H1 (cell line): ENCODE results near the gene MAJIN. TPM values are rescaled to one million over a fixed set of nuclear protein-coding genes. Genes with fewer than 3 reads are reported as not detected.

Source experiments
- CTCF ChIA-PET: fragments of 300-600 bp; sonication (Branson Sonifier 250); formaldehyde crosslinking; loops from one replicate; lab custom pipeline; 2021; ENCODE audit not compliant: partially characterized antibody; lab: Charles Lee
- POLR2A ChIA-PET: fragments of 300-600 bp; sonication (Branson Sonifier 250); formaldehyde crosslinking; loops from one replicate; lab custom pipeline; 2021; ENCODE audit warnings: inconsistent platforms; ENCODE audit not compliant: partially characterized antibody; lab: Charles Lee
- DNase-seq, 2 experiments: peaks; one replicate each; pipeline versions ENCODE4 v3.0.0 to v3.0.0-alpha.2; 2010 to 2022; ENCODE audit warnings: low spot score in 2 of 2, low read depth in 1 of 2, mixed read lengths in 1 of 2
- FAIRE-seq: peaks from 2 replicates; lab custom pipeline; 2011; peaks lifted over from hg19 to GRCh38; lab: Jason Lieb, UNC
- H2AFZ ChIP-seq: 2 replicates; pipeline ENCODE4 v1.8.1; 2012; ENCODE audit warnings: low read length, inconsistent platforms
- H2AK5ac ChIP-seq: 2 replicates; pipeline ENCODE4 v1.6.1; 2013; ENCODE audit warnings: low read depth, low read length
- H2BK120ac ChIP-seq: replicated peaks from 2 replicates; pipeline ENCODE3; 2013; ENCODE audit warnings: low read depth, low read length, inconsistent platforms
- H2BK12ac ChIP-seq: 2 replicates; pipeline ENCODE4 v1.6.1; 2013; ENCODE audit warnings: low read depth, low read length
- H2BK15ac ChIP-seq: 2 replicates; pipeline ENCODE4 v1.6.1; 2013; ENCODE audit warnings: low read length
- H2BK20ac ChIP-seq: 2 replicates; pipeline ENCODE4 v1.6.1; 2013; ENCODE audit warnings: low read length
- H2BK5ac ChIP-seq: 2 replicates; pipeline ENCODE4 v1.6.1; 2013; ENCODE audit warnings: low read depth, low read length
- H3K14ac ChIP-seq: 2 replicates; pipeline ENCODE4 v1.6.1; 2013; ENCODE audit warnings: inconsistent platforms; ENCODE audit not compliant: insufficient read length
- H3K18ac ChIP-seq: 2 replicates; pipeline ENCODE4 v1.6.1; 2013; ENCODE audit warnings: low read length; ENCODE audit errors: extremely low read depth
- H3K23ac ChIP-seq: 2 replicates; pipeline ENCODE4 v1.6.1; 2013; ENCODE audit warnings: inconsistent platforms; ENCODE audit not compliant: insufficient read length
- H3K23me2 ChIP-seq: 2 replicates; pipeline ENCODE4 v1.6.1; 2013; ENCODE audit warnings: low read depth, low read length
- H3K27ac ChIP-seq: 2 replicates; pipeline ENCODE4 v1.6.1; 2011; ENCODE audit warnings: low read depth, low read length, inconsistent platforms
- H3K27me3 ChIP-seq, 4 experiments: replicated peaks in 1 of 4; 1 replicate in 1 of 4; 2 replicates in 3 of 4; pipeline versions ENCODE4 v1.6.1 to v1.8.1; 2011 to 2013; ENCODE audit warnings: low read length in 3 of 4, mild to moderate bottlenecking in 3 of 4, inconsistent platforms in 2 of 4, mixed read lengths in 2 of 4, moderate library complexity in 1 of 4; ENCODE audit not compliant: control insufficient read depth in 3 of 4, insufficient read depth in 3 of 4; ENCODE audit errors: extremely low read depth in 1 of 4
- H3K36me3 ChIP-seq, 4 experiments: 2 replicates each; pipeline versions ENCODE4 v1.6.1 to v1.8.1; 2011 to 2013; ENCODE audit warnings: mild to moderate bottlenecking in 4 of 4, low read length in 3 of 4, moderate library complexity in 2 of 4, control low read depth in 1 of 4, inconsistent platforms in 1 of 4; ENCODE audit not compliant: insufficient read depth in 4 of 4, control insufficient read depth in 2 of 4
- H3K4ac ChIP-seq: replicated peaks from 2 replicates; pipeline ENCODE3; 2013; ENCODE audit warnings: low read length, low read depth, mixed read lengths, inconsistent platforms; ENCODE audit not compliant: insufficient read length
- H3K4me1 ChIP-seq, 4 experiments: replicated peaks in 1 of 4; 1 replicate in 1 of 4; 2 replicates in 3 of 4; pipeline versions ENCODE4 v1.6.1 to v1.8.1; 2011 to 2013; ENCODE audit warnings: low read length in 3 of 4, inconsistent platforms in 2 of 4, mixed read lengths in 1 of 4; ENCODE audit not compliant: insufficient read depth in 4 of 4, control insufficient read depth in 3 of 4
- H3K4me2 ChIP-seq, 2 experiments: 2 replicates each; pipeline versions ENCODE4 v1.6.1 to v1.8.1; 2011 to 2013; ENCODE audit warnings: low read depth in 2 of 2, low read length in 2 of 2, control low read depth in 1 of 2, inconsistent platforms in 1 of 2, mild to moderate bottlenecking in 1 of 2; ENCODE audit not compliant: insufficient read depth in 1 of 2
- H3K4me3 ChIP-seq, 4 experiments: fragments of 200-600, 300-600 bp in 1 of 4; sonication (generic), shearing (Covaris generic), sonication (Bioruptor Twin) in 1 of 4; 2 replicates each; pipeline versions ENCODE4 v1.5.1 to v1.8.1; 2011 to 2016; ENCODE audit warnings: low read length in 4 of 4, low read depth in 3 of 4, control low read depth in 2 of 4, inconsistent platforms in 2 of 4, mild to moderate bottlenecking in 2 of 4, mixed read lengths in 1 of 4, moderate library complexity in 1 of 4; ENCODE audit not compliant: insufficient read depth in 2 of 4; ENCODE audit errors: extremely low read depth in 1 of 4
- H3K56ac ChIP-seq: replicated peaks from 2 replicates; pipeline ENCODE3; 2013; ENCODE audit warnings: low read depth, mild to moderate bottlenecking, mixed read lengths, low read length, inconsistent platforms; ENCODE audit not compliant: insufficient read length
- H3K79me1 ChIP-seq: 2 replicates; pipeline ENCODE4 v1.6.1; 2013; ENCODE audit warnings: low read depth, low read length, control low read depth
- H3K79me2 ChIP-seq, 2 experiments: 2 replicates each; pipeline versions ENCODE4 v1.6.1 to v1.8.1; 2012 to 2013; ENCODE audit warnings: low read length in 2 of 2, mild to moderate bottlenecking in 2 of 2, inconsistent platforms in 1 of 2; ENCODE audit not compliant: insufficient read depth in 2 of 2, control insufficient read depth in 1 of 2
- H3K9ac ChIP-seq, 4 experiments: replicated peaks in 1 of 4; 1 replicate in 1 of 4; 2 replicates in 3 of 4; pipeline versions ENCODE4 v1.6.1 to v1.8.1; 2011 to 2013; ENCODE audit warnings: low read depth in 3 of 4, low read length in 3 of 4, control low read depth in 2 of 4, mild to moderate bottlenecking in 2 of 4, moderate library complexity in 2 of 4, inconsistent platforms in 1 of 4; ENCODE audit errors: extremely low read depth in 1 of 4
- H3K9me3 ChIP-seq, 2 experiments: 2 replicates each; pipeline versions ENCODE4 v1.6.1 to v1.8.1; 2012 to 2013; ENCODE audit warnings: mild to moderate bottlenecking in 2 of 2, moderate library complexity in 2 of 2, control low read depth in 1 of 2, inconsistent platforms in 1 of 2, low read depth in 1 of 2, low read length in 1 of 2, mixed read lengths in 1 of 2; ENCODE audit not compliant: insufficient read depth in 2 of 2
- H4K20me1 ChIP-seq, 2 experiments: replicated peaks in 1 of 2; 2 replicates each; pipeline versions ENCODE3 to v1.8.1; 2011 to 2013; ENCODE audit warnings: inconsistent platforms in 2 of 2, low read length in 2 of 2, mild to moderate bottlenecking in 1 of 2; ENCODE audit not compliant: insufficient read depth in 2 of 2, control insufficient read depth in 1 of 2
- H4K5ac ChIP-seq: 2 replicates; pipeline ENCODE4 v1.6.1; 2013; ENCODE audit warnings: low read length, low read depth, mixed read lengths, inconsistent platforms; ENCODE audit not compliant: insufficient read length
- H4K8ac ChIP-seq: 2 replicates; pipeline ENCODE4 v1.8.0; 2013; ENCODE audit warnings: mild to moderate bottlenecking, moderate library complexity, low read length, inconsistent platforms; ENCODE audit not compliant: insufficient read depth; ENCODE audit errors: extremely low read depth
- H4K91ac ChIP-seq: replicated peaks from 2 replicates; pipeline ENCODE3; 2013; ENCODE audit warnings: low read length, mixed read lengths, inconsistent platforms; ENCODE audit not compliant: insufficient read length
- BACH1 ChIP-seq: IDR thresholded peaks from 2 replicates; pipeline ENCODE4 v1.6.1; 2012; ENCODE audit warnings: low read length, improper control_type of control experiment
- CTCF ChIP-seq, 3 experiments: IDR thresholded peaks; 1 replicate in 2 of 3; 2 replicates in 1 of 3; pipeline versions ENCODE4 v1.5.1 to v1.6.1; 2011; ENCODE audit warnings: low read length in 3 of 3, mild to moderate bottlenecking in 3 of 3, inconsistent platforms in 2 of 3, low read depth in 1 of 3, moderate library complexity in 1 of 3; ENCODE audit not compliant: insufficient read depth in 1 of 3; ENCODE audit errors: control extremely low read depth in 1 of 3
- HDAC2 ChIP-seq, 2 experiments: fragments of 300-600 bp in 1 of 2; sonication (generic) in 1 of 2; IDR thresholded peaks; 2 replicates each; pipeline ENCODE4 v1.6.1; 2011 to 2012; ENCODE audit warnings: low read depth in 2 of 2, low read length in 2 of 2, mild to moderate bottlenecking in 2 of 2, moderate library complexity in 2 of 2, borderline replicate concordance in 1 of 2, inconsistent platforms in 1 of 2
- PHF8 ChIP-seq: fragments of 200-600 bp; sonication (generic); conservative IDR thresholded peaks from 2 replicates; pipeline ENCODE4 v1.7.1; 2012; ENCODE audit warnings: low read depth, mild to moderate bottlenecking, inconsistent platforms, low read length, moderate library complexity
- SP4 ChIP-seq: IDR thresholded peaks from 2 replicates; pipeline ENCODE4 v1.6.1; 2012; ENCODE audit warnings: low read length, inconsistent platforms
- TBP ChIP-seq: IDR thresholded peaks from 2 replicates; pipeline ENCODE4 v1.6.1; 2011; ENCODE audit warnings: low read depth, low read length, improper control_type of control experiment
- ZNF274 ChIP-seq: IDR thresholded peaks from 2 replicates; pipeline ENCODE4 v1.7.0; 2012; ENCODE audit warnings: low read length, borderline replicate concordance; ENCODE audit errors: extremely low read depth
- WGBS, 2 experiments: shearing (Covaris generic) in 1 of 2; methylation state at CpG; one replicate each; pipeline versions ENCODE4 v1.1.6 to v1.1.7; 2013 to 2015; ENCODE audit warnings: low lambda C conversion rate in 2 of 2, mixed read lengths in 2 of 2, inconsistent platforms in 1 of 2, low coverage in 1 of 2, missing lambda C conversion rate in 1 of 2; ENCODE audit not compliant: insufficient replicate concordance in 2 of 2, insufficient coverage in 1 of 2, insufficient read length in 1 of 2; ENCODE audit errors: extremely low coverage in 1 of 2, missing lambda C conversion rate in 1 of 2; 5-methylcytosine and 5-hydroxymethylcytosine counted together
- polyA plus RNA-seq, 7 experiments: library from polyadenylated mRNA; depleted of rRNA in 3 of 7; stranded (reverse) in 5 of 7; unstranded in 2 of 7; fragments of >200 nt in 5 of 7; fragments of 200-250 nt in 2 of 7; gene quantifications; 1 replicate in 5 of 7; 2 replicates in 1 of 7; 4 replicates in 1 of 7; pipeline versions ENCODE4 v1.2.1 to v1.2.3, GENCODE V29; 2011 to 2013; ENCODE audit warnings: missing spikeins in 2 of 7, mixed read lengths in 2 of 7
- total RNA-seq: library from RNA; stranded (reverse); fragmentation: NEBNext Ultra II Directional; extraction: Animal tissue kit (Norgen Biotek cat#: 25700); gene quantifications from 2 replicates; pipeline ENCODE4 v1.2.1, GENCODE V29; 2021

The MAJIN gene
- total and polyA plus RNA-seq, 2 of the 8 experiments (the other 6 are each of a cell fraction or from before 2014, with no cell fraction given) = not detected

GRCh38 chr11:64998690-64999431, 27.0 kb upstream of the MAJIN start:
- no peak overlapping the region for H3K18ac ChIP-seq
- no peak overlapping the region for H4K5ac ChIP-seq
- H3K9me3 ChIP-seq = no peaks in the 10 kb centered on the region
- no peak overlapping the region for H2AFZ ChIP-seq
- no peak overlapping the region for H2BK12ac ChIP-seq
- H2BK5ac ChIP-seq = no peak overlapping the region
- H3K4me2 ChIP-seq = no peak overlapping the region
- no peak overlapping the region for H3K4ac ChIP-seq
- POLR2A ChIA-PET = interaction anchor here (0.9 to 2.8 kb wide), 4 partner anchors 14 to 220 kb away, joined by 3 to 20 read pairs (median 5); partner anchors contain the start of genes ARL2, PPP2R5B and SF1
- no peak overlapping the region for H3K4me3 ChIP-seq
- H3K14ac ChIP-seq = no peak overlapping the region
- H3K4me1 ChIP-seq = peaks cover 0 to 9% (median 1%) of the 10 kb centered on the region in 4 experiments; a peak in 2 of 7 replicates
- no peaks in the 10 kb centered on the region for H3K27me3 ChIP-seq
- no peaks in the 10 kb centered on the region for H3K79me1 ChIP-seq
- no peak overlapping the region for H4K91ac ChIP-seq
- no peaks in the 10 kb centered on the region for H3K79me2 ChIP-seq
- FAIRE-seq = no peak
- no peak overlapping the region for H3K9ac ChIP-seq
- H3K27ac ChIP-seq = no peak overlapping the region
- CTCF ChIA-PET = interaction anchor here (0.6 to 6.1 kb wide), 9 partner anchors 15 to 150 kb away, joined by 3 to 65 read pairs (median 5); partner anchors contain the start of genes ARL2 and SNX15
- no peak for DNase-seq
- H2BK15ac ChIP-seq = no peak overlapping the region
- H3K56ac ChIP-seq = no peak overlapping the region
- no peaks in the 10 kb centered on the region for H3K23me2 ChIP-seq
- H3K36me3 ChIP-seq = no peaks in the 10 kb centered on the region
- no peak overlapping the region for H2AK5ac ChIP-seq
- H3K23ac ChIP-seq = no peak overlapping the region
- H4K8ac ChIP-seq = no peak overlapping the region
- 80% methylated on average over 9 of the region's 9 CpGs; no CpG with 5 or more reads in 1 of the 2 experiments for WGBS, 2 experiments
- H2BK120ac ChIP-seq = no peak overlapping the region
- H4K20me1 ChIP-seq = no peaks in the 10 kb centered on the region
- no peak overlapping the region for H2BK20ac ChIP-seq
- TF ChIP-seq SP4 (no peak), HDAC2 (IDR thresholded peaks at IDR 0.05; ENCODE audit: borderline replicate concordance in 1 of 2, low read depth in 2 of 2, low read length in 2 of 2) (no peak), ZNF274 (no peak), CTCF (IDR thresholded peaks at IDR 0.05; ENCODE audit: control extremely low read depth in 1 of 3, insufficient read depth in 1 of 3, low read depth in 1 of 3, low read length in 3 of 3) (no peak), PHF8 (no peak), TBP (no peak), BACH1 (no peak)
